Bronchial epithelial cell (primary cell): ENCODE data around the gene PRKAG1. TPM values are rescaled to one million over a fixed set of nuclear protein-coding genes. Genes with fewer than 3 reads are reported as not detected.

Experiments
- DNase-seq: peaks from one replicate; pipeline ENCODE4 v3.0.0-alpha.2; 2010; ENCODE audit warnings: low read depth
- FAIRE-seq: peaks from 2 replicates; lab custom pipeline; 2011; peaks lifted over from hg19 to GRCh38; lab: Jason Lieb, UNC
- H3K27me3 ChIP-seq: 2 replicates; pipeline ENCODE4 v1.5.1; 2011; ENCODE audit warnings: low read length; ENCODE audit not compliant: control insufficient read depth, insufficient read depth
- H3K36me3 ChIP-seq: 2 replicates; pipeline ENCODE4 v1.5.1; 2011; ENCODE audit warnings: low read length; ENCODE audit not compliant: control insufficient read depth, insufficient read depth
- H3K4me3 ChIP-seq: 2 replicates; pipeline ENCODE4 v1.5.1; 2011; ENCODE audit warnings: mild to moderate bottlenecking, low read depth, low read length, control low read depth
- CTCF ChIP-seq: IDR thresholded peaks from 2 replicates; pipeline ENCODE4 v1.5.1; 2011; ENCODE audit warnings: mild to moderate bottlenecking, moderate library complexity, low read length, control low read depth, inconsistent platforms; ENCODE audit not compliant: insufficient read depth, severe bottlenecking
- total RNA-seq: library from RNA; depleted of rRNA; stranded (reverse); fragments of >200 nt; gene quantifications from 2 replicates; pipeline ENCODE4 v1.2.1, GENCODE V29; 2014

The PRKAG1 gene
- total RNA-seq, 1 donor from 2014 or later, result 93.7 TPM

GRCh38 chr12:49030714-49031572 is 12.4 kb upstream of the PRKAG1 start:
- no peaks in the 10 kb centered on the region for H3K27me3 ChIP-seq
- FAIRE-seq (no peak), DNase-seq (no peak)
- peaks cover 55% of the 10 kb centered on the region for H3K36me3 ChIP-seq
- no peak overlapping the region for H3K4me3 ChIP-seq
- TF ChIP-seq CTCF, result no peak

- no peak overlapping the region for H3K4me3 ChIP-seq
- FAIRE-seq (no peak), DNase-seq (no peak)
- H3K36me3 ChIP-seq, result peaks cover 58% of the 10 kb centered on the region
- TF ChIP-seq CTCF, result no peak
- no peaks in the 10 kb centered on the region for H3K27me3 ChIP-seq
These were observed 11.5 kb upstream of the PRKAG1 start for GRCh38 chr12:49030119-49030518.

- no peak for FAIRE-seq
- no peak for DNase-seq
- no peak overlapping the region for H3K4me3 ChIP-seq
- H3K36me3 ChIP-seq, result peaks cover 57% of the 10 kb centered on the region
- no peaks in the 10 kb centered on the region for H3K27me3 ChIP-seq
- TF ChIP-seq CTCF, result no peak
These were observed 10.2 kb upstream of the PRKAG1 start for GRCh38 chr12:49028666-49029275.

GRCh38 chr12:49027846-49028555 is 9.4 kb upstream of the PRKAG1 start:
- no peak for FAIRE-seq
- DNase-seq, result no peak
- peaks cover 53% of the 10 kb centered on the region for H3K36me3 ChIP-seq
- no peak overlapping the region for H3K4me3 ChIP-seq
- no peaks in the 10 kb centered on the region for H3K27me3 ChIP-seq
- TF ChIP-seq CTCF, result no peak

- Histone ChIP-seq H3K4me3 (no peak overlapping the region), H3K27me3 (no peaks in the 10 kb centered on the region), H3K36me3 (peaks cover 50% of the 10 kb centered on the region)
- FAIRE-seq, result no peak
- DNase-seq, result no peak
- TF ChIP-seq CTCF, result no peak
These were observed 8.3 kb upstream of the PRKAG1 start for GRCh38 chr12:49026678-49027480.
